B cell (primary cell): Measurements from ENCODE around the gene VAMP8. TPM values are rescaled to one million over a fixed set of nuclear protein-coding genes. Genes with fewer than 3 reads are reported as not detected.

Source experiments
- ATAC-seq: fragments of 200-7000 bp; cut with Tn5 transposase; one replicate; pipeline ENCODE4 v1.10.0; 2021; ENCODE audit warnings: low read depth, mild to moderate bottlenecking, moderate number of reproducible peaks, moderate library complexity
- CTCF ChIA-PET: fragments of 350-600 bp; sonication (Branson Sonifier 250); formaldehyde crosslinking; loops from one replicate; lab custom pipeline; 2021; ENCODE audit warnings: antibody characterized with exemption, inconsistent platforms; lab: Charles Lee
- POLR2A ChIA-PET: fragments of 350-600 bp; sonication (Branson Sonifier 250); formaldehyde crosslinking; loops from one replicate; lab custom pipeline; 2021; ENCODE audit warnings: antibody characterized with exemption; lab: Charles Lee
- DNase-seq: peaks from one replicate; pipeline ENCODE4 v3.0.0; 2013
- H2AFZ ChIP-seq: 2 replicates; pipeline ENCODE4 v1.6.1; 2012; ENCODE audit warnings: mild to moderate bottlenecking, low read depth, low read length; ENCODE audit not compliant: insufficient read depth, poor library complexity, severe bottlenecking
- H3K27ac ChIP-seq, 2 donors: 1 replicate in 1 of 2; 2 replicates in 1 of 2; pipeline ENCODE4 v1.5.1; 2012 to 2013; ENCODE audit warnings: low read length in 2 of 2, mild to moderate bottlenecking in 2 of 2, moderate library complexity in 1 of 2
- H3K27me3 ChIP-seq, 4 experiments: fragments of 200-600 bp in 1 of 4; sonication (generic) in 1 of 4; replicated peaks in 1 of 4; 1 replicate in 2 of 4; 2 replicates in 2 of 4; pipeline versions ENCODE4 v1.6.1 to v1.7.0; 2013 to 2016; ENCODE audit warnings: low read length in 3 of 4, mild to moderate bottlenecking in 2 of 4, mixed read lengths in 1 of 4, moderate library complexity in 1 of 4; ENCODE audit not compliant: insufficient read depth in 4 of 4, control insufficient read depth in 3 of 4; ENCODE audit errors: control extremely low read depth in 1 of 4
- H3K36me3 ChIP-seq, 2 experiments: replicated peaks in 1 of 2; 1 replicate in 1 of 2; 2 replicates in 1 of 2; pipeline versions ENCODE4 v1.6.1 to v1.7.1; 2013; ENCODE audit warnings: low read length in 1 of 2; ENCODE audit not compliant: insufficient read depth in 2 of 2, control insufficient read depth in 1 of 2; ENCODE audit errors: control extremely low read depth in 1 of 2, extremely low read depth in 1 of 2
- H3K4me1 ChIP-seq, 2 donors: fragments of 200-600 bp in 1 of 2; sonication (generic) in 1 of 2; 1 replicate in 1 of 2; 2 replicates in 1 of 2; pipeline versions ENCODE4 v1.5.1 to v1.6.1; 2013 to 2017; ENCODE audit warnings: low read length in 2 of 2; ENCODE audit not compliant: control insufficient read depth in 2 of 2, insufficient read depth in 2 of 2
- H3K4me2 ChIP-seq: replicated peaks from 2 replicates; pipeline ENCODE3; 2012; ENCODE audit warnings: mild to moderate bottlenecking, low read depth, low read length; ENCODE audit not compliant: poor library complexity, severe bottlenecking
- H3K4me3 ChIP-seq, 5 experiments: fragments of 200-600 bp in 1 of 5; sonication (generic) in 1 of 5; 1 replicate in 3 of 5; 2 replicates in 2 of 5; pipeline versions ENCODE4 v1.5.1 to v1.7.0; 2011 to 2016; ENCODE audit warnings: low read length in 4 of 5, mild to moderate bottlenecking in 4 of 5, low read depth in 2 of 5, control low read depth in 1 of 5, moderate library complexity in 1 of 5; ENCODE audit not compliant: insufficient read depth in 1 of 5; ENCODE audit errors: control extremely low read depth in 1 of 5, extremely low read depth in 1 of 5
- H3K79me2 ChIP-seq: fragments of 200-600 bp; sonication (generic); one replicate; pipeline ENCODE4 v1.6.0; 2016; ENCODE audit warnings: low read length; ENCODE audit not compliant: control insufficient read depth, insufficient read depth
- H3K9ac ChIP-seq: fragments of 200-600 bp; sonication (generic); 2 replicates; pipeline ENCODE4 v1.6.1; 2017; ENCODE audit warnings: mild to moderate bottlenecking, low read length, moderate library complexity
- H3K9me3 ChIP-seq, 3 donors: one replicate each; pipeline versions ENCODE4 v1.6.1 to v1.7.1; 2013; ENCODE audit warnings: low read length in 2 of 3; ENCODE audit not compliant: control insufficient read depth in 2 of 3, insufficient read depth in 1 of 3; ENCODE audit errors: control extremely low read depth in 1 of 3
- H4K20me1 ChIP-seq: 2 replicates; pipeline ENCODE4 v1.6.0; 2012; ENCODE audit warnings: mild to moderate bottlenecking, low read length; ENCODE audit not compliant: insufficient read depth, control insufficient read depth, poor library complexity, severe bottlenecking
- H3K27ac Mint-ChIP-seq: one replicate; pipeline ENCODE4 v1.8.0; 2021; ENCODE audit warnings: mixed read lengths
- H3K27me3 Mint-ChIP-seq: one replicate; pipeline ENCODE4 v1.8.0; 2021; ENCODE audit warnings: mixed read lengths
- H3K4me1 Mint-ChIP-seq: one replicate; pipeline ENCODE4 v1.8.0; 2021; ENCODE audit warnings: mixed read lengths
- H3K4me3 Mint-ChIP-seq: one replicate; pipeline ENCODE4 v1.8.0; 2021; ENCODE audit warnings: mixed read lengths
- H3K9me3 Mint-ChIP-seq: one replicate; pipeline ENCODE4 v1.8.0; 2022; ENCODE audit warnings: mixed read lengths; ENCODE audit not compliant: insufficient read depth
- EZH2 ChIP-seq: IDR thresholded peaks from 2 replicates; pipeline ENCODE4 v1.6.1; 2012; ENCODE audit warnings: borderline replicate concordance, low read depth, mild to moderate bottlenecking, moderate library complexity, low read length; ENCODE audit not compliant: insufficient read depth, poor library complexity, severe bottlenecking
- WGBS: methylation state at CpG from one replicate; pipeline ENCODE4 v1.1.5; 2013; ENCODE audit warnings: missing lambda C conversion rate; ENCODE audit not compliant: insufficient coverage; 5-methylcytosine and 5-hydroxymethylcytosine counted together
- intact Hi-C: fragments of 100-400 bp; cut with micrococcal nuclease; formaldehyde crosslinking; loops from one replicate; pipeline ENCODE4 v1.10.0; 2022
- polyA plus RNA-seq: library from polyadenylated mRNA; depleted of rRNA; stranded (reverse); fragments of >200 nt; gene quantifications from 2 replicates; pipeline ENCODE4 v1.2.3, GENCODE V29; 2012
- total RNA-seq, 2 donors: library from RNA; stranded (reverse); fragments of 120-200 nt in 1 of 2; gene quantifications; 1 replicate in 1 of 2; 2 replicates in 1 of 2; pipeline versions ENCODE4 v1.2.3 to v1.2.4, GENCODE V29; 2013 to 2022
- TF ChIP-seq, protein P1 (sequence below): fragments of 200-600 bp; IDR thresholded peaks from one replicate; pipeline ENCODE4 v1.8.0; 2022; ENCODE audit warnings: antibody characterized with exemption, mild to moderate bottlenecking

VAMP8 gene
- total and polyA plus RNA-seq, 2 donors (not counting 1 experiment from before 2014, with no cell fraction given), result 68.7 to 73.8 TPM

DNA sequence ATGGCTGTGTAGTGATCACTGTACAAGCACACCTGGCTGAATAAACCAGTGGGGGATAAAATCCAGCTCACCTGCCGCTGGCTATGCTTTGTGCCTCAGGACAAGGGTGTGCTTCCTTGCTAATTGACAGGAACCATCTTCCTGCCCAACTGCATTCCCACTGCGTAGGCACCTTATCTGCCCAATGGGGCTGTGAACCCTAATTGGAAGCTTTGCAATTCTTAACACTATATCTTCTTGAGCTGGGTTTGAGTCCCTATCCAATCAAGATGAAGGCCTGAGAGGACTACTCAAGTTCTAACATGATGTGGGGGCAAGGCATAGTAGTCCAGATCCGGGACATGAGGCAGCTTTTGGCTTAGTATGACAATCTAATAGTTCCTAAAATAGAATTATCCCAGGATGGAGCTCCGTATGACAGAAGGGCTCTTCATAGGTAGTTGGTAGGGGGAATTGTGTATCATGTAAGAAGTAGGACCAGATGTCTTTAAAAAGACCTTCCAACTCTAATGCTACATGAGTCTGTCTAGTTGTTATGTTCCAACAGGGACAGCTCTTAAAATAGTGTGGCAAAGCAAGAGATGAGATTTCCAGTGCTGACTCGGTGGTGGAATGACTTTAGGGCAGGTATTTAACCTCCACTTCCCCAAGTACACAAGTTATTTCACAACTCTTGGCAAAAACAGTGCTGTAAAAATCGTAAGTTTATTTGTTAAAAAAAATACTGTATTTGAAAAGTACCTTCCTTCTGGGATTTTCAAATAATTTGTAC is 27.4 kb downstream of the VAMP8 start:
- H3K79me2 ChIP-seq, result peaks cover 23% of the 10 kb centered on the region
- H2AFZ ChIP-seq, result no peak overlapping the region
- peaks cover 0 to 26% of the 10 kb centered on the region in 2 experiments for H3K36me3 ChIP-seq
- no peaks in the 10 kb centered on the region for H3K27me3 ChIP-seq
- 100% methylated on average over 1 of the region's 6 CpGs for WGBS
- peaks cover 29% of the 10 kb centered on the region for H4K20me1 ChIP-seq
- Mint-ChIP-seq H3K27me3 (no peaks in the 10 kb centered on the region), H3K4me1 (peaks cover 43% of the 10 kb centered on the region), H3K27ac (peak overlapping the region; percentile 66), H3K4me3 (peak overlapping the region; percentile 29), H3K9me3 (no peaks in the 10 kb centered on the region)
- no peak overlapping the region for H3K4me2 ChIP-seq
- no peak overlapping the region for H3K9ac ChIP-seq
- H3K4me3 ChIP-seq, result no peak overlapping the region
- intact Hi-C loops, result loop anchor here (5.0 kb wide), 1 partner anchor 212 kb away; no protein-coding TSS in a partner anchor
- no peaks in the 10 kb centered on the region for H3K9me3 ChIP-seq
- TF ChIP-seq, protein P1, sequence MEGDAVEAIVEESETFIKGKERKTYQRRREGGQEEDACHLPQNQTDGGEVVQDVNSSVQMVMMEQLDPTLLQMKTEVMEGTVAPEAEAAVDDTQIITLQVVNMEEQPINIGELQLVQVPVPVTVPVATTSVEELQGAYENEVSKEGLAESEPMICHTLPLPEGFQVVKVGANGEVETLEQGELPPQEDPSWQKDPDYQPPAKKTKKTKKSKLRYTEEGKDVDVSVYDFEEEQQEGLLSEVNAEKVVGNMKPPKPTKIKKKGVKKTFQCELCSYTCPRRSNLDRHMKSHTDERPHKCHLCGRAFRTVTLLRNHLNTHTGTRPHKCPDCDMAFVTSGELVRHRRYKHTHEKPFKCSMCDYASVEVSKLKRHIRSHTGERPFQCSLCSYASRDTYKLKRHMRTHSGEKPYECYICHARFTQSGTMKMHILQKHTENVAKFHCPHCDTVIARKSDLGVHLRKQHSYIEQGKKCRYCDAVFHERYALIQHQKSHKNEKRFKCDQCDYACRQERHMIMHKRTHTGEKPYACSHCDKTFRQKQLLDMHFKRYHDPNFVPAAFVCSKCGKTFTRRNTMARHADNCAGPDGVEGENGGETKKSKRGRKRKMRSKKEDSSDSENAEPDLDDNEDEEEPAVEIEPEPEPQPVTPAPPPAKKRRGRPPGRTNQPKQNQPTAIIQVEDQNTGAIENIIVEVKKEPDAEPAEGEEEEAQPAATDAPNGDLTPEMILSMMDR, result no peak
- no peak for TF ChIP-seq EZH2
- DNase-seq, result no peak
- no peak overlapping the region for H3K27ac ChIP-seq
- POLR2A ChIA-PET, result interaction anchor here (1.1 kb wide), 1 partner anchor 12 kb away, joined by 5 read pairs; the partner anchor contains the start of gene USP39
- ATAC-seq, result no peak
- peaks cover 17 to 23% of the 10 kb centered on the region in 2 donors for H3K4me1 ChIP-seq
- CTCF ChIA-PET, result interaction anchor here (1.0 kb wide), 2 partner anchors 33 to 53 kb away, joined by 3 to 4 read pairs; no protein-coding TSS in a partner anchor
